GM20000 (cell line): Measurements from ENCODE around the gene KLHL17.

Experiments
- DNase-seq: peaks from one replicate; pipeline ENCODE4 v3.0.0; 2012; ENCODE audit warnings: low spot score
- CTCF ChIP-seq: IDR thresholded peaks from 2 replicates; pipeline ENCODE4 v1.5.1; 2012; ENCODE audit warnings: mild to moderate bottlenecking, control low read depth; ENCODE audit errors: extremely low read depth, missing control alignments

The KLHL17 gene

GRCh38 chr1:935751-936231 lies 24.6 kb upstream of the KLHL17 start:
- TF ChIP-seq CTCF: no peak
- no peak for DNase-seq

GRCh38 chr1:936348-937264 lies 23.8 kb upstream of the KLHL17 start:
- TF ChIP-seq CTCF: no peak
- DNase-seq: no peak

GRCh38 chr1:937521-937920 lies 22.9 kb upstream of the KLHL17 start:
- no peak for TF ChIP-seq CTCF
- DNase-seq: no peak

GRCh38 chr1:938088-938683 lies 22.2 kb upstream of the KLHL17 start:
- no peak for DNase-seq
- peak; percentile 50 for TF ChIP-seq CTCF

- no peak for TF ChIP-seq CTCF
- DNase-seq: no peak
Observed at GRCh38 chr1:938711-939489, 21.5 kb upstream of the KLHL17 start.

GRCh38 chr1:939511-940106 lies 20.8 kb upstream of the KLHL17 start:
- no peak for TF ChIP-seq CTCF
- DNase-seq: no peak
